Endothelial cell of umbilical vein (primary cell): ENCODE measurements around the gene PAX5. TPM values are rescaled to one million over a fixed set of nuclear protein-coding genes. Genes with fewer than 3 reads are reported as not detected.

Experiments used
- BruUV-seq: library from RNA; stranded (reverse); fragments of 400-500 nt; replicated peaks from 2 replicates; lab custom pipeline; 2021; lab: Mats Ljungman, UMichigan
- CTCF ChIA-PET: fragments of 300-600, 350-600 bp; sonication (Branson Sonifier 250); formaldehyde crosslinking; loops from one replicate; lab custom pipeline; 2021; ENCODE audit warnings: antibody characterized with exemption, inconsistent platforms; lab: Charles Lee
- POLR2A ChIA-PET: fragments of 300-600, 350-600 bp; sonication (Branson Sonifier 250); formaldehyde crosslinking; loops from one replicate; lab custom pipeline; 2021; ENCODE audit warnings: antibody characterized with exemption, inconsistent platforms; lab: Charles Lee
- DNase-seq: peaks from one replicate; pipeline ENCODE4 v3.0.0-alpha.2; 2011; ENCODE audit warnings: low read depth, low spot score
- FAIRE-seq: peaks from 2 replicates; lab custom pipeline; 2011; peaks lifted over from hg19 to GRCh38; lab: Jason Lieb, UNC
- H2AFZ ChIP-seq: 2 replicates; pipeline ENCODE4 v1.6.0; 2012; ENCODE audit warnings: low read depth, low read length, control low read depth, inconsistent platforms
- H3K27ac ChIP-seq: 2 replicates; pipeline ENCODE4 v1.5.1; 2011; ENCODE audit warnings: low read depth, mild to moderate bottlenecking, control low read depth, low read length, moderate library complexity; ENCODE audit not compliant: insufficient read depth
- H3K27me3 ChIP-seq, 2 experiments: 2 replicates each; pipeline versions ENCODE4 v1.6.0 to v1.6.1; 2011; ENCODE audit warnings: low read length in 2 of 2, mixed read lengths in 1 of 2; ENCODE audit not compliant: control insufficient read depth in 2 of 2, insufficient read depth in 2 of 2
- H3K36me3 ChIP-seq, 2 experiments: 2 replicates in 1 of 2; 3 replicates in 1 of 2; pipeline ENCODE4 v1.5.1; 2011; ENCODE audit warnings: low read length in 2 of 2, mild to moderate bottlenecking in 1 of 2, moderate library complexity in 1 of 2; ENCODE audit not compliant: control insufficient read depth in 2 of 2, insufficient read depth in 2 of 2; ENCODE audit errors: extremely low read depth in 1 of 2
- H3K4me1 ChIP-seq: 3 replicates; pipeline ENCODE4 v1.5.1; 2011; ENCODE audit warnings: mild to moderate bottlenecking, low read length; ENCODE audit not compliant: control insufficient read depth, insufficient read depth; ENCODE audit errors: extremely low read depth
- H3K4me2 ChIP-seq: 2 replicates; pipeline ENCODE4 v1.6.1; 2011; ENCODE audit warnings: low read length, control low read depth, mixed read lengths; ENCODE audit not compliant: insufficient read depth
- H3K4me3 ChIP-seq, 3 experiments: fragments of 200-600 bp in 1 of 3; sonication (generic), shearing (Covaris generic) in 1 of 3; replicated peaks in 1 of 3; 2 replicates each; pipeline ENCODE4 v1.5.1; 2011 to 2016; ENCODE audit warnings: control low read depth in 3 of 3, low read length in 3 of 3, mild to moderate bottlenecking in 2 of 3, inconsistent platforms in 1 of 3, low read depth in 1 of 3, moderate library complexity in 1 of 3; ENCODE audit not compliant: insufficient read depth in 1 of 3
- H3K79me2 ChIP-seq: 2 replicates; pipeline ENCODE4 v1.6.0; 2012; ENCODE audit warnings: low read length, inconsistent platforms; ENCODE audit not compliant: control insufficient read depth, insufficient read depth
- H3K9ac ChIP-seq: replicated peaks from 2 replicates; pipeline ENCODE3; 2011; ENCODE audit warnings: low read length, control low read depth; ENCODE audit not compliant: insufficient read depth; ENCODE audit errors: extremely low read depth
- H3K9me1 ChIP-seq: replicated peaks from 3 replicates; pipeline ENCODE4 v1.6.0; 2011; ENCODE audit warnings: mild to moderate bottlenecking, low read length; ENCODE audit not compliant: control insufficient read depth, insufficient read depth; ENCODE audit errors: extremely low read depth
- H3K9me3 ChIP-seq: replicated peaks from 2 replicates; pipeline ENCODE4 v1.5.1; 2012; ENCODE audit warnings: low read length, inconsistent platforms; ENCODE audit not compliant: control insufficient read depth, insufficient read depth
- H4K20me1 ChIP-seq: replicated peaks from 2 replicates; pipeline ENCODE3; 2011; ENCODE audit warnings: mild to moderate bottlenecking, low read length; ENCODE audit not compliant: control insufficient read depth, insufficient read depth; ENCODE audit errors: extremely low read depth
- CTCF ChIP-seq, 2 donors: IDR thresholded peaks; 1 replicate in 1 of 2; 2 replicates in 1 of 2; pipeline ENCODE4 v1.5.1; 2011; ENCODE audit warnings: low read length in 2 of 2, mild to moderate bottlenecking in 2 of 2, moderate library complexity in 2 of 2, control low read depth in 1 of 2, inconsistent platforms in 1 of 2, low read depth in 1 of 2; ENCODE audit not compliant: insufficient read depth in 1 of 2; ENCODE audit errors: extremely low read depth in 1 of 2
- EZH2 ChIP-seq: IDR thresholded peaks from 2 replicates; pipeline ENCODE4 v1.6.1; 2012; ENCODE audit warnings: borderline replicate concordance, low read depth, mild to moderate bottlenecking, moderate library complexity, low read length, inconsistent platforms; ENCODE audit not compliant: severe bottlenecking
- FOS ChIP-seq: IDR thresholded peaks from 2 replicates; pipeline ENCODE4 v1.6.1; 2011; ENCODE audit warnings: mild to moderate bottlenecking, low read length, moderate library complexity, borderline replicate concordance; ENCODE audit not compliant: insufficient read depth
- GATA2 ChIP-seq: IDR thresholded peaks from 2 replicates; pipeline ENCODE4 v1.7.0; 2011; ENCODE audit warnings: low read depth, mild to moderate bottlenecking, moderate library complexity, mixed read lengths, low read length; ENCODE audit not compliant: insufficient read length, insufficient read depth
- JUN ChIP-seq: IDR thresholded peaks from 2 replicates; pipeline ENCODE4 v1.6.1; 2011; ENCODE audit warnings: borderline replicate concordance, low read depth; ENCODE audit not compliant: insufficient read length, insufficient read depth
- MAX ChIP-seq: IDR thresholded peaks from 2 replicates; pipeline ENCODE4 v1.6.1; 2011; ENCODE audit not compliant: insufficient read depth, insufficient read length
- MYC ChIP-seq: IDR thresholded peaks from one replicate; pipeline ENCODE4 v1.6.1; 2011; ENCODE audit warnings: mild to moderate bottlenecking, low read depth, low read length
- POLR2A ChIP-seq: IDR thresholded peaks from 2 replicates; pipeline ENCODE4 v1.6.1; 2012; ENCODE audit warnings: low read depth, mild to moderate bottlenecking, control low read depth, low read length
- POLR2AphosphoS5 ChIP-seq: IDR thresholded peaks from 2 replicates; pipeline ENCODE4 v1.6.1; 2012; ENCODE audit warnings: low read depth, mild to moderate bottlenecking, control low read depth, low read length, moderate library complexity; ENCODE audit not compliant: insufficient read depth
- dilution Hi-C: fragments of 300-500 bp; cut with MboI; formaldehyde crosslinking; loops from one replicate; pipeline ENCODE4 v1.15.0; 2019; ENCODE audit warnings: low sequenced_read_pairs; ENCODE audit not compliant: extremely low pct_ligation_motif_present
- intact Hi-C: fragments of 100-400 bp; cut with micrococcal nuclease; formaldehyde crosslinking; loops from one replicate; pipeline ENCODE4 v1.10.0; 2022
- polyA plus RNA-seq, 4 experiments: library from polyadenylated mRNA; depleted of rRNA in 3 of 4; stranded (reverse) in 3 of 4; unstranded in 1 of 4; fragments of >200 nt; gene quantifications; 2 replicates each; pipeline versions ENCODE4 v1.2.1 to v1.2.3, GENCODE V29; 2011 to 2012; ENCODE audit warnings: missing spikeins in 1 of 4
- total RNA-seq: library from RNA; stranded (reverse); gene quantifications from 2 replicates; pipeline ENCODE4 v1.2.3, GENCODE V29; 2021

Gene PAX5
- total and polyA plus RNA-seq, 2 donors (not counting 3 experiments of a cell fraction or from before 2014, with no cell fraction given), result not detected

- H3K4me2 ChIP-seq, result no peak overlapping the region
- no peak for TF ChIP-seq FOS
- no peak for TF ChIP-seq EZH2
- no peak for TF ChIP-seq CTCF (IDR thresholded peaks at IDR 0.05; ENCODE audit: extremely low read depth in 1 of 2, insufficient read depth in 1 of 2, low read depth in 1 of 2, low read length in 2 of 2)
- no peak for TF ChIP-seq GATA2
- no peak for TF ChIP-seq MYC
- no peak for TF ChIP-seq JUN
- no peak for TF ChIP-seq POLR2AphosphoS5
- no peak for TF ChIP-seq POLR2A
- no peak for TF ChIP-seq MAX
- no peak overlapping the region for H3K27ac ChIP-seq
- BruUV-seq, result no TSS peak
- H3K9me1 ChIP-seq, result no peaks in the 10 kb centered on the region
- H2AFZ ChIP-seq, result no peak overlapping the region
- H3K4me3 ChIP-seq, result no peak overlapping the region
- no peaks in the 10 kb centered on the region for H4K20me1 ChIP-seq
- H3K27me3 ChIP-seq, result peaks cover 0 to 2% of the 10 kb centered on the region in 2 experiments
- intact Hi-C loops, result no loop called here
- H3K9me3 ChIP-seq, result no peaks in the 10 kb centered on the region
- H3K36me3 ChIP-seq, result no peaks in the 10 kb centered on the region
- FAIRE-seq, result no peak
- POLR2A ChIA-PET, result no interaction called here
- H3K9ac ChIP-seq, result no peak overlapping the region
- dilution Hi-C loops, result no loop called here
- no peaks in the 10 kb centered on the region for H3K79me2 ChIP-seq
- CTCF ChIA-PET, result no interaction called here
- no peak for DNase-seq
- H3K4me1 ChIP-seq, result no peaks in the 10 kb centered on the region
Observed at GRCh38 chr9:36878986-36879982, 154.8 kb downstream of the PAX5 start.
